HL-60 (cell line): ENCODE data around the gene IL1B.

ENCODE experiments used
- CTCF ChIP-seq: IDR thresholded peaks from one replicate; pipeline ENCODE4 v1.5.1; 2011; ENCODE audit warnings: low read length, control low read depth, inconsistent platforms; ENCODE audit not compliant: insufficient read depth
- GABPA ChIP-seq: IDR thresholded peaks from 2 replicates; pipeline ENCODE4 v1.6.1; 2012; ENCODE audit warnings: low read depth
- POLR2AphosphoS5 ChIP-seq: IDR thresholded peaks from 2 replicates; pipeline ENCODE4 v1.6.1; 2012; ENCODE audit warnings: low read depth

GRCh38 chr2:112793449-112793978 lies 43.1 kb downstream of the IL1B start:
- TF ChIP-seq GABPA = no peak
- TF ChIP-seq CTCF = no peak
- TF ChIP-seq POLR2AphosphoS5 = 0 out of 2 replicates have a peak, but pooled peaks have one; percentile 20
